SIG-M5 (cell line): ENCODE data around the gene GPRC5A.
"Not testable (repeated sequence)": the region's sequence is repeated elsewhere in the genome, so short reads cannot be mapped to it uniquely, and the experiment has no call there.

ENCODE experiments used
- DNase-seq: peaks from one replicate; lab custom pipeline; 2025; lab: John Stamatoyannopoulos, UW

GPRC5A gene, protein sequence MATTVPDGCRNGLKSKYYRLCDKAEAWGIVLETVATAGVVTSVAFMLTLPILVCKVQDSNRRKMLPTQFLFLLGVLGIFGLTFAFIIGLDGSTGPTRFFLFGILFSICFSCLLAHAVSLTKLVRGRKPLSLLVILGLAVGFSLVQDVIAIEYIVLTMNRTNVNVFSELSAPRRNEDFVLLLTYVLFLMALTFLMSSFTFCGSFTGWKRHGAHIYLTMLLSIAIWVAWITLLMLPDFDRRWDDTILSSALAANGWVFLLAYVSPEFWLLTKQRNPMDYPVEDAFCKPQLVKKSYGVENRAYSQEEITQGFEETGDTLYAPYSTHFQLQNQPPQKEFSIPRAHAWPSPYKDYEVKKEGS

DNA sequence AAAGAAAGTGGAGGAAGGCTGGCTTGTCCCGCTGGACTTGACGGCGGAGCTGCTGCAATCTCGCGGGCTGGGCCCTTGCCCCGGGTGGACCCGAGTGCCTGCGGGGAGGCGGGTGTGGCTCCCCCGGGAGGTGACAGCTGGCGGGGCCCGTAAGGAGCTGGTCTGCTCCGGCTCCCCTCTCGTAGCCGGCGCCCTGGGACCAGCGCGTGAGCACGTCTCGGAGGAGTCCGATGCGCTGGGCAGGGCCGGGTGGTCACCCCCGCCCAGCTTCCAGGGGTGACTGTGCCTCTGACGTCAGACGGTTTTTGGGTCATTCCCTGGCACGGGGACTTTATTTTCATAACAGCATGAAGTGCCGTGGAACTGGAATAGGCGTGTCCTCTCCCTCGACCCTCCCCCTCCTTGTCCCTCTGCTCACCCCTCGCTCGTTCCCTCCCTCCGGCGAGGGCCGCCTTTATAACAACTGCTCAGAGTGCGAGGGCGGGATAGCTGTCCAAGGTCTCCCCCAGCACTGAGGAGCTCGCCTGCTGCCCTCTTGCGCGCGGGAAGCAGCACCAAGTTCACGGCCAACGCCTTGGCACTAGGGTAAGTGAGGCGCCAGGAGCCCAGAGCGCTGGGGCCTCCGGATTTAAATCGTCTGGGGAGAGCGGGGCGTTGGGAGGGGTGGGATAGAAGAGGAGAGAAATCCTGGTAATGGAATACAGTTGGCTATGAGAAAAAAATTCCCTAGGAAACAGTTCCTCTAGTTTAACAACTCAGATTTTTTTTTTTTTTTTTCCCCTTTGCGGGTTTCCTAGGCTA, at the start of gene GPRC5A:
Gene GPRC5A, plus strand, starts transcription at position 483 of the 801 bp plus-strand sequence. CDS start 16,688 bp downstream, outside the sequence.
- DNase-seq, result no peak

DNA sequence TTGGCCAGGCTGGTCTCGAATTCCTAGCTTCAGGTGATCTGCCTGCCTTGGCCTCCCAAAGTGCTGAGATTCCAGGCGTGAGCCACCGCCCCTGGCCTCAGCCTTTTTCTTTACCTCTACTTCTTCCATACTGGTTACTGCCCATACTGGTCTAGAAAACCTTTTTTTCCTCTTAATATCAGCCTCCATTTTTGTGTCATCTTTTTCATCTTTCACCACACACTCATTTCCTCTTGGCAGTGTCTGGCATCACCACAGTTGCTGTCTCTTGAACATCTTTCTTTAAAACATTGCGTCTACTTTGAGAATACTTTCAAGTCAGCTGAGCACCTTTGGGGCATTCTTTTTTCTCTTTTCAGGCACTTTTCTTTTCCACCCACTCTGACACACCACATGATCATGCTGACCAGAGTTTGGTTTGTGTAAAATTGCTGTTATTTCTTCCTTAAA, 45.5 kb upstream of the GPRC5A start:
- DNase-seq, result no peak

DNA sequence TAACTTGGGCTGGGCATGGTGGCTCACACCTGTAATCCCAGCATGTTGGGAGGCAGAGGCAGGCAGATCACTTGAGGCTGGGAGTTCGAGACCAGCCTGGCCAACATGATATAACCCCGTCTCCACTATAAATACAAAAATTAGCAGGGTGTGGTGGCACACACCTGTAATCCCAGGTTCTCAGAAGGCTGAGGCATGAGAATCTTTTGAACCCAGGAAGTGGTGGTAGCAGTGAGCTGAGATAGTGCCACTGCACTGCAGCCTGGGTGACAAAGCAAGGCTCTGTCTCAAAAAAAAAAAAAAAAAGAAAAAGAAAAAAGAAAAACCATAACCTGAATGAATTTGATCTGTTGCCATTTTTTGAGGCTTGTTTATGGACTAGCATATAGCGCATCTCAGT, 44.6 kb upstream of the GPRC5A start:
- DNase-seq, result not testable (repeated sequence)

DNA sequence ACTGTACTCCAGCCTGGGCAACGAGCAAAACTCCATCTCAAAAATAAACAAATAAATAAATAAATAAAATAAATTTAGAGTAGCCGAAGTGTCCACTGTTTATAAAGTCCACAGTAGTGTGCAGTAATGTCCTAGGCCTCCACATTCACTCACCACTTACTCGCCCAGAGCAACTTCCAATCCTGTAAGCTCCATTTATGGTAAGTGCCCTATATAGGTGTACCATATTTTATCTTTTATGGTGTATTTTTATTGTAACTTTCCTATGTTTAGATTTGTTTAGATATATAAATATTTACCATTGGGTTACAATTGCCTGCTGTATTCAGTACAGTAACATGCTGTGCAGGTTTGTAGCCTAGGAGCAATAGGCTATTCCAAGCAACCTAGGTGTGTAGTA, 37.9 kb upstream of the GPRC5A start:
- DNase-seq, result no peak

DNA sequence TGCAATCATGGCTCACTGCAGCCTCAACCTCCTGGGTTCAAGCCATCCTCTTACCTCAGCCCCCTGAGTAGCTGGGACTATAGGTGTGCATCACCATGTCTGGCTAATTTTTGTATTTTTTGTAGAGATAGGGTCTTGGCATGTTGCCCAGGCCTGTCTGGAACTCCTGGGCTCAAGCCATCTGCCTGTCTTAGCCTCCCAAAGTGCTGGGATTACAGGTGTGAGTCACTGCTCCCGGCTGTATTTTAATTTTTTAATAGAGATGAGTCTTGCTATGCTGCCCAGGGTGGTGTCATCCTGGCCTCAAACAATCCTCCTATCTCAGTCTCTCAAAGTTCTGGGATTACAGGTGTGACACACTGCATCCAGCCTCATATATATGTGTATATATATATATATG, 31.7 kb upstream of the GPRC5A start:
- no peak for DNase-seq

DNA sequence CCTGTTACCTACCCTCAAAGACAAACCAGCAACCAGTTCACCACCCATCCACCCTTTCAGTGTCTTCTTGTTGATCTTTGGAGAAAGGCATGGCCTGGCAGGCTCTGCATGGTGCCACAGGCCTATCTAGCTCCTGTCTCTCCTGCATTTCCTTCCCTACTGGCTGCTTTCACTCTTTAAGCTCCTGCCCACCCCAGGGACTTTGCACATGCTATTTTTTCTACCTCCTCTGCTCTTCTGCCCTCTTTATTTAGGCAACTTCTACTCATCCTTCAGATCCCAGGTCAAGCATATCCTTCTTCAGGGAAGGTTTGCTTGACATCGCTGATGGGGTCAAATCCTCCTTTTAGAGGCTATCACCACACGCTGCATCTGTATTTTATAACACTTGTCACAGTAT, 27.1 kb upstream of the GPRC5A start:
- no peak for DNase-seq

DNA sequence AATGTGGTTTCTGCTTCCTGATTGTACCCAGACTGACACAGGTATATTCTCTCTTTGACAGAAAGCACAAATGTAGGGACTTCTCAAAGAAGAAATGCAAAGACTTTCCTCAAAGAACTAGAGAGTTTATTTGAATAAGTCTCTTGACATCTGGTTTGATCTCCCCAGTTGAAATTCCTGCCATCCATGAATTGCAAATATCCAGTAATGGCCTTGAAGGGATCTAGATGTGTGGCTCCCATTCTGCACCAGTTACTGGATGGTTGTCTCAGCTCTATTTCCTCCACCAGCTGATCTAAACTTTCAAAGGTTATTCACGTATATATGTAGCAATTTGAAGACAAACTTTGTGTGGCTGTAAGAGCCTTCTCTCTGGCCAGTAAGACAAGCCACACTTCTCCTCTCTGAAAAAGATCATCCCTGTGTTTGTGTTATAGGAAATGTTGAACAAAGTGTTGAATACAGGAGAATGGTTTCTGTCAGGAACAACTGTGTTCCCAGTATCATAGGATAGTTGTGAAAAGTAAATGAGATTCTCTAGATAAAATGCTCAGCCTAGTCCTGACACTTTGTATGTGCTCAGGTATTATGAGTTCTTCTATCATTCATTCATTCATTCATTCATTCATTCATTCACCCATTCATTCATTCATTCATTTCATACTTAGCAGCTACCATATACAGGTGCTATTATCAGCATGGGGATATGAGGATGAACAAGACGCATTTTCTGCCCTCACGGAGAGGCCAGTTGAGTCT, 22.7 kb upstream of the GPRC5A start:
- DNase-seq, result no peak

DNA sequence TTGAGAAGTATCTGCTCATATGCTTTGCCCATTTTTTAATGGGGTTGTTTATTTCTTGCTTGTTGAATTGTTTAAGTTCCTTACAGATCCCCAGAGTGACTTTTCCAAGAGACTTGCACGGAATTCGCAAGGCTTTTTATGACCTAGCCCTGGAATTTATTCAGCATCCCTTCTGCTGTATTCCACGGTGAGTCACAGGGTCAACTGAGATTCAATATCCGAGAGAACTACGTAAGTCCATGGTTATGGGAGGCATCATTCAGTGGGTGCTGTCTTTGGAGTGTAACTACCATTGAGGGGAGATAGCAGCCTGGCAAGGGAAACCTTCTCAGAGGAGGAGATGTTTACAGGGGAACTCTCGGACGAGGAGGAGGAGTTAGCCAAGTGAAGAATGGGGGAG, 20.9 kb upstream of the GPRC5A start:
- DNase-seq, result no peak

DNA sequence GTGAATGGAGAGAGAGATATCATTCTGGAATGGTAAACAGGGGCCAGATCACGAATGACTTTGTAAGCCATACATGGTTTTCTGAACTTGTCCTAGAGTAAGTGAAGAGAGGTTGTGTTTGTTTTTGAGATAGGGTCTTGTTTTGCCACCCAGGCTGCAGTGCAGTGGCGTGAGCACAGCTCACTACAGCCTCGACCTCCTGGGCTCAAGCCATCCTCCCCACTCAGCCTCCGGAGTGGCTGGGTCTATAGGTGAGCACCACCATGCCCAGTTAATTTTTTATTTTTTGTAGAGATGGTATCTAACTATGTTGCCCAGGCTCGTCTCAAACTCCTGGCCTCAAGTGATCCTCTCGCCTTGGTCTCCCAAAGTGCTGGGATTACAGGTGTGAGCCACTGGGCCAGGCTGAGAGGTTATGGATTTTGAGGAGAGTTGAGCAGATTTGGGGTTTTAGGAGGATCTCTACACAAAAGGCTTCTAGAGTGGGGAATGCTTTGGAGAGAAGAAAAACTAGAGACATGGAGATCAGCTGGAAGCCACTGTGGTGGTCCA, 19.7 kb upstream of the GPRC5A start:
- DNase-seq, result no peak

DNA sequence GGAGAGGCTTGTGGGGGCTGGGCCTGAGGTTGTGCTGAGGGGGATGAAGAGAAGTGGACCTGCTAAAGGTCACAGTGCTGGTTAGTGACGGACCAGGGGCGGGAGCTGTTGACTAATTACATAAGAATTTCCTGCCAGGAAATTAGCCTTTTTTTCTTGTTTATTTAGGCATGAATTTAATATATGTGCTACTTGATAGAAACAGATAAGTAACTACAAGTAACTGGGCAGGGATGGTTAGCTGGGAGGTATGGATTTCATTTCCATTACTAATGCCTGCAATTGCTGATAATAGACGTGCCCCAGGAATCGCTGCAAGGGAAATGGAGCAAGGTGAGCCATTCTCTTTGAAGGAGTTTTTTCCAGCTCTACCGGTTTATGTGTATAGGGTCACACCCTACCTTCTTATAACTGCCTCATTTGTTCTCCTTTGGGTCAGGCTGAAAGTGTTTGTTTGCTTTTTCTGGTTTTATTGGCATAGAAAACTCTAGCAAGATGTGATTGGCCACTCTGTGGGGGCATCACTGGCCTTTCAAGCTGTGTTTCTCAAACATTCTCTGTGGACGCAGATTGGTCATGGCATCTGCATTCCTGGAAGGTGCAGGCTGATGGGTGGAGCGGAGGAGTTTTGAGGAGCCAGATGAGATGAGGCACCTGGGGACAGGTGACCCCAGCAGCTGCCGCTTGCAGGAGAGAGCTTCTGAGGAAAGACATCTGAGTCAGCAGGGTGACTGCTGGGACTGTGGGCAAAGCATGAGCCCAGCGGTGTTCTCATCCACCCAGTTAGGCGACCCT, 19.0 kb upstream of the GPRC5A start:
- no peak for DNase-seq

DNA sequence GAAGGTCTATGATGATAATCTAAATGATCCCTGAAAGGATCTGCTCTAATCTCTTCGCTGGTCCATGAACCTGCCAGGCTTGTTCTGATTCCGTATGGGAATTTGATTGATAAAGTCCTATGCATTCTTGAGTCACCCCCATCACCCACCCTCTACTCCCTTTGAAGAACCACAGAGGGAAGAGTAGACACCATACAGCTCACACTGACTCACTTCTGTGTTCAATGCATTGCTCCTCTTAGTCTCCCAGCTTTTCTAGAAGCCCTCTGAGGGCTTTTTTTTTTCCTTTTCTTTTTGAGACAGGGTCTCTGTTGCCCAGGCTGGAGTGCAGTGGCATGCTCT, 18.5 kb upstream of the GPRC5A start:
- no peak for DNase-seq

DNA sequence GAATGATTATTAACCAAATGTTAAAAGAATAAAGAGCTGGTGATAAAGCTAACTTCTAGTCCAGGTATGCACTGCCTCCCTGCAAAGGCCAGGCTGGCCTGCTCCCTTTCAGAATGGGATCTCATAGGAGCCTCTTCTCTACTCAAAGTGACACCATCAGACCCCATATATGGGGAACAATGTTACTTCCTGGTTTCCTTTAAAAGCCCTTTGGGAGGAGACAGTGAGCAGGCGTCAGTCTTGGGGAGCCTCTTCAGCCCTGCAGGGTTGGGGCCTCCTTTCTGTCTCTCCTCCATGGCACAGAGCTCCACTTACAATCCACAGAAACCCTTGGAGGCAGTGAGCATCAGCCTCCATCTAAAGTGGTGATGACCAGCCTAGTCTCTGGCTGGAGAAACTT, 17.3 kb upstream of the GPRC5A start:
- no peak for DNase-seq

DNA sequence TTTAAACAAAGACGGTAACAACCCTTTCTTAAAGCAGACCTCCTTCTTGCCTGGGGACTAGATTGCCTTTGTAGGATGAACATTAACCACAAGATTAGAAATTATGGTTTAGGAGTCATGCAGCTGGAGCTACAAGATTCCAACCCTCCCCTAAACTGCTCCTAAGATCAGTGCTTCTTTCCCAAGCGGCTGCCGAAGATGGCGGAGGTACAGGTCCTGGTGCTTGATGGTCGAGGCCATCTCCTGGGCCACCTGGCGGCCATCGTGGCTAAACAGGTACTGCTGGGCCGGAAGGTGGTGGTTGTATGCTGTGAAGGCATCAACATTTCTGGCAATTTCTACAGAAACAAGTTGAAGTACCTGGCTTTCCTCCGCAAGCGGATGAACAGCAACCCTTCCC, 16.1 kb upstream of the GPRC5A start:
- not testable (repeated sequence) for DNase-seq

DNA sequence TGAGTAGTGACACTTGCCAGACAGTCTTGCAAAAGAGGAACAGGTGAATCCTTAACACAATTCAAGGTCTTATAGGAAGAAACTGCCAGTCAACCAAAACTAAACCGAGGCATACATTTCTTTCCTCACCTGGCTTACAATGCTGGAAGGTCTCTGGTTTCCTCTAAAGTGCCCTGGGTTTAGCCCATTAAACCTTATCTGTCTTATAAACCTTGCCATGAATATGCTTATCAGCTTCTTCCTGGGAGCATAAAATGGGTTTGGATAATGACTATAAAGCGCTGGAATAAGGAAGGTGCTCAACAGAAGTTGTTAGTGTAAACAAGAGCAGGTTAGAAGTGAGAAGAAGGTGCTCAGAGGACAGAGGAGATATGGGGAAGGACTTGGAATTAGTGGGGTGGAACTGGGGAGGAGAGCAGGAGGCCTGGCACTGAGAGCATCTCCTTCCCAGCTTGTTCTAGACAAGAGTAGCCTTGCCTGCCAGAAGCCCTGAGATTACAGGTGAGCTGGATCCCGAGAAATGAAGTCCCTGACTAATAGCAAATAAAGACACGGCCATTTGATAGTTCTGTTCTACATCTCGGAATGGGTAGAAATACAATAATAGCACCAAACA, 14.1 kb upstream of the GPRC5A start:
- no peak for DNase-seq

DNA sequence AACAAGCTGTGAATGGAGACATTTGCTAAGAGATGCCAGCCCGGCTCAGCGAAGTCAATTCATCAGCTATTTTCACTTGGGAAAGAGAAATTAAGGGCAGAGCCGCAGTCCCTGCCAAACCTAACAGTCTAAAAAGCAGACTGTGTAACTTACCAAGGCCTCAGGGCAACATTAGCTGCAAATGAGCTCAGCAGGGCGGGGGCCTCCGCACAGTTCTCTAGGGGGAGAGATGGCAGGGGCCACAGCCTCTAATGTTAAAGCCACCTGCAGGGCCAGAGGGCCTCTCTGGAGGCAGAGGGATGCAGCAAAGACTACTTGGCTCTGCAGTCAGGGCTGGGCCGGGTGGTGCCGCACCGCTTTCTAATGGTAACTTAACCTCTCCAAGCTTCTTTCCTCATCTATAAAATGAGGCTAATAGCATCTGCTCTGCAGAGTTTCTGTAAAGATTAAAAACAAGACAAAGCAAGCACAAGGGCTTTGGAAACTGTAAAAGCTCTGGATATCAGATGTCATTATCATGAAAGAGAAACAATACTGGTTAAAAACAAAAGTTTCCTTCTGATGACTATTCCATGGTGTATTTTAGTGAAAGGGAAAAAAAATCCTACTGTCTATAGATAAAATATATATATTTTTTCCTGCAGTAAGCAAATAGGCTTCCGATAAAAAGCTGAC, 13.4 kb upstream of the GPRC5A start:
- DNase-seq, result no peak

DNA sequence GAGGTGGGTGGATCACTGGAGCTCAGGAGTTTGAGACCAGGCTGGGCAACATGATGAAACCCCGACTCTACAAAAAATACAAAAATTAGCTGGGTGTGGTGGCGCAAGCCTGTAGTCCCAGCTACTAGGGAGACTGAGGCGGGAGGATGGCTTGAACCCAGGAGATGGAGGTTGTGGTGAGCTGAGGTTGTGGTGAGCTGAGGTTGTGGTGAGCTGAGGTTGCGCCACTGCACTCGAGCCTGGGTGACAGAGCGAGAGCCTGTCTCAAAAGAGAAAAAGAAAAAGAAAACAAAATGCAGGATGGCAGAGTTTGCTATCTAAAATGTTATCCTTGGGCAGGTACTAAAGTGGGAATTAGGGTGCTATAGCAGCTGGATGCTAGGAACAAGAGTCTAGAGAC, 10.8 kb upstream of the GPRC5A start:
- DNase-seq, result no peak

DNA sequence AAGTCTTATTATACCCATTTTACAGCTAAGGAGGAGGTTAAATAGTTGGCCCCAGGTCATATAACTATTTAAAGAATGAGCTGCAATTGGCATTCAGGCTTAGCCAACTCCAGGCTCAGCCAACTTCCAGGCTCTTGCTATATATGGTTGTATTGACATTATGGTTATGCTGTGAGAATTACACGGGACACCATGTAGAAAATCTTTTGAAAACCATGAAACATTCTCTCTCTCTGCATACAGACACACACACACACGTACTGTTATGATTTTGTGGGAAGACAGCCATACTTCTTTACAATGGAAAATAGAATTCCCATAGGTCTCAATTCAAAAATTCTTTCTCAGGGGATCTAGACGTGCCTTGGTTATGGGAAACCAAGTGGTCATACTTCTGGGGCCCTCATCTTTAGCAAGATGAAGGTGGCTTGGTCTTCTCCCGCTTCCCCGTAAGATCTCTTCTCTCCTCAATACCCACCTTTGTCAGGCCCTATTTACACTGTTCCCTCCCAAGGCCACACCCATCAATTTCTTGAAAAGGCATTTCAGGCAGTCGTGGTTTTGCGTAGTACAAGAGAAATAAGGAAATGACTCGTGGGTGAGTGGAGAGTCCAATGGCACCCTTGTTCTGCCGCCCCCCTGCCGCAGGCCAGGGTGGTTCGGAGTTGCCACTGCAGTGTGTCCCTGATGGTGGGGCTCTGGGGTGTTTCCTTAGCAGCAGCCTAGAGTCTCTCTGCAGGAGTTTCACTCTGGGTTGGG, 10.0 kb upstream of the GPRC5A start:
- no peak for DNase-seq

DNA sequence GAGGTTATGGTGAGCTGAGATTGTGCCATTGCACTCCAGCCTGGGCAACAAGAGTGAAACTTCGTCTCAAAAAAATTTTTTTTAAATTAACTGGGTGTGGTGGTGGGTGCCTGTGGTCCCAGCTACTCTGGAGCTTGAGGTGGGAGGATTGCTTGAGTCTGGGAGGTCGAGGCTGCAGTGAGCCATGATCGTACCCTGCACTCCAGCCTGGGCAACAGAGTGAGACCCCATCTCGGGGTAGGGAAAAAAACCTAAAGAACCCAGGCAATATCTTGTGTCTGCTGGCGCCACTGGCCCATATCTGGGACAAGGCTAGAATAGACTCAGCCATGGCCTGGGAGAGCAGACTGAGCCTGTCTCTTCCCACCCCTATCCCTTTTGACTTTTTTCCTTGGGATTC, 9.1 kb upstream of the GPRC5A start:
- no peak for DNase-seq

DNA sequence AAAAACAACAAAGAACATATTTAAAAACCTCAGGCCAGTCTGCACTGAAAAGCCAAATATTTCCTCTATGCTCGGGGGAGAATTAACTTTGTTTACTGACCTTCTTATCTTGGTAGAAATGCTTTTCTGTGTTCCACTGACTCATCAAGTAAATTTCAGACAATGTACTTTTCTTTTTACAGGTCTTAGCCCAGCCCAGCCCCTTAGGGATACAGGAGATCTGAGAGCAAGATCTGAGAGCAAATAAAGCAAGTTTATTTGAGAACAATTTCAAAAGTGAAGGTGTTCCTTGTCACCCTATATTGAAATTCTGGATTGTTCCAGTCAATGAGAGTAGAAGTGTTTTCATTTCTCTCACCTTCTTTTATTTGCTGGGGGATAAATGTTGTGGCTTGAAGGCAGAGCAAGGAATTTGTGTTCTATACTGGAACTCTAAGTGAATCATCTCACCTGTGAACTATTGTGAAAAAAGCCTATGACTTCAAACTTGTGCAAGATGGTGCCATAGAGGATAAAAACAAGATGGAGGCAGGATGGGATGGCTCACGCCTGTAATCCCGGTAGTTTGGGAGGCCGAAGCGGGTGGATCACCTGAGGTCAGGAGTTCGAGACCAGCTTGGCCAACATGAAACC, 7.9 kb upstream of the GPRC5A start:
- DNase-seq, result no peak
